Esophagus muscularis mucosa (tissue), 3 donors: Measurements from ENCODE around the gene PROS1.

Source experiments
- CTCF ChIP-seq, 3 experiments: fragments of 200-600 bp in 2 of 3; fragments of 450-650 bp in 1 of 3; sonication (generic) in 2 of 3; IDR thresholded peaks; one replicate each; pipeline ENCODE4 v1.5.1; 2017 to 2019; ENCODE audit warnings: antibody characterized with exemption in 3 of 3, mild to moderate bottlenecking in 2 of 3, moderate library complexity in 1 of 3
- POLR2A ChIP-seq: fragments of 450-650 bp; IDR thresholded peaks from one replicate; pipeline ENCODE4 v1.6.1; 2017; ENCODE audit warnings: antibody characterized with exemption, moderate library complexity, mild to moderate bottlenecking, low read depth

DNA sequence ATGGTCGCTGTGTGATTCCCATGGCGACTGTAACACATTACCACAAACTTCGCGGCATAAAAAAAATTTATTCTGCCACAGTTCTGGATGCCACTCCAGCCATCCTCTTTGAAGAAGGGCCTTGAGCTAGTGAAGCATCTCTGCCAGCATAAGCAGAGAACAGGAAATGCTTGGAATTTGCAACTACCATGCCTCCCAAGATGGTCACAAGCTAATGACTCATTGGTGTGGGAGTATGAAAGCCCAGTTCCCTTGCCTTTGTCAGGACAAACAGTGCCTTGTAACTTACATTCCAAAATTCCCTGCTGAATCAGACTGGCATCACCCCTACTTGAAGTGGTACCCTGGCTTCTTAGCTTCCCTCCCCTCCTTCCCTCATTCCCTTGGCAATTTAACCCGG is 129.7 kb downstream of the PROS1 start:
- TF ChIP-seq POLR2A (no peak), CTCF (IDR thresholded peaks at IDR 0.05) (no peak)
